ENCODE results near the gene NTSR2.

NTSR2 gene

GRCh38 chr2:11657195-11657594 is 12.8 kb downstream of the NTSR2 start:
- DNase-seq, result no peak

DNA sequence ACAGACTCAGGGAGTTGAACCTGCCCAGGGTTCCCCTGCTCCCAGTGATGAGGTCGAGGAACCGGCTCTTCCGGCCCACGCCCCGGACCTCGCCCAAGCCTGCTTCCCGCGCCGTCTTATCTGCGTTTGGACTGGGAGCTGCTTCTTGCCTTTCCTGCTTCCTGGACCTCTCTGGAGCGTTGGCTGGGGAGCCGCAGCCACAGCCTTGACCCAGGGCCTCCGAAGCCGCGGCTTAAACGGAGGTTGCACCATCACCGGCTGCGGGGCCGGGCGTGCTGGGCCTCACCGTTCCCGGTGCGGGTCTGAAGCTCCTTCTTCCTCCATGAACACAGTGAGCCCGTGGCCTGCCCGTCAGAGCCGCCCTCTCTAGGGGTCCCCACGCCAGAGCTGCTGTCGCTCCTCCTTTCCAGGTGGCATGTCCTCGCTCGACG is 13.3 kb downstream of the NTSR2 start:
- no peak for DNase-seq

DNA sequence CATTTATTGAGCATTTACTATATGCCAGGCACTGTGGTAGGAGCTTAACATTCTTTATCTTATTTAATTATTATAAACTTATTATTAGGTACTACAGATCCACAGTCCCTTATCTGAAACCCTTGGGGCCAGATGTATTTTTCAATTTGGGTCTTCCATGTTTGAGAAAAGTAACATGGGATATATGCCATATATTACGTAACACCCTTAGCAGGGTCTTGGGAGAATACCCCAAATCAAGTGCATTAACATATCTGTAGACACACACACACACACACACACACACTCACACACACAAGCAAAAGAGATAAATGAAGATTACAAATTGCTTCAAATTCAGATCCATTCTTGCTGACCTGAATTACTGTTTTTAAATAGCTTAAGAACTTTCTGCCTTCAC is 13.7 kb downstream of the NTSR2 start:
- DNase-seq, result no peak

DNA sequence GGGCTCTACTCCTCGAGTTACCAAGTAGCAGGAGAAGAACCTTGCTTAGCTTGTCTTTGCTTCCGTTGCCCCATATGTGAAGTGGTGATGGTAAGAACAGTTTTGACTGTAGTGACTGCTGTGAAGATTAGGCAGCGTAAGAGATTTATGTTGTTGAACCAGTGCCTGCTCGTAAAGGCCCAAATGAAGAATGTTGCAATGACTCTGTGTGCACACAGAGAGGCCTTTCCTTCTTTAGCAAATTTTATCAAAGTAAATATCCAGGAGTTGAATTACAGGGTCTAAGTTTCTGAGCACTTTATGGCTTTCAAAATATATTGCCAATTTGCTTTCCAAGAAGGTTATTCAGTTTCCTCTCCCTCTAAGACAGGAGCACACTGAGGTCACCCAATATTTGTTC is 14.5 kb downstream of the NTSR2 start:
- DNase-seq, result no peak

GRCh38 chr2:11652553-11652952 is 17.4 kb downstream of the NTSR2 start:
- no peak for DNase-seq

GRCh38 chr2:11651856-11652548 is 18.0 kb downstream of the NTSR2 start:
- no peak for DNase-seq

DNA sequence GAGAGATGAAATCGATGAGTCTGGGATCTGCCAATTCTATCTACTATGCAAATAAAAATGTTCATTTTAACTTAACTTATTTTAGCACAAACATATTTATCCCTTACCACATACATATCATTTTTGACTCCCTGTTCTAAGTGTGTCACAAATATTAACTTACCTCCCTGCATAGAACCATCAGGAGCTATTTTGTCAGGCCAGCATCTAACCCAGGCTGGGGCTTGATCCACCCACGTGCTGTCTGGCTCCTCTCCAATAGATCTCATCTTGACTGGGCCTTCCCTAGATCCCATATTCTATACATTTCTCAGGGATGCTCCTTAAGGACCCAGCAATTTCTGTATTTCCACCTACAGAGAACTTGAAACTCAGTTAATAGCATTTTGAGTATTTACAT is 20.9 kb downstream of the NTSR2 start:
- no peak for DNase-seq

- DNase-seq, result no peak
Measured at GRCh38 chr2:11647834-11648600, 22.0 kb downstream of the NTSR2 start.

- no peak for DNase-seq
Measured at GRCh38 chr2:11646530-11646929, 23.5 kb downstream of the NTSR2 start.

DNA sequence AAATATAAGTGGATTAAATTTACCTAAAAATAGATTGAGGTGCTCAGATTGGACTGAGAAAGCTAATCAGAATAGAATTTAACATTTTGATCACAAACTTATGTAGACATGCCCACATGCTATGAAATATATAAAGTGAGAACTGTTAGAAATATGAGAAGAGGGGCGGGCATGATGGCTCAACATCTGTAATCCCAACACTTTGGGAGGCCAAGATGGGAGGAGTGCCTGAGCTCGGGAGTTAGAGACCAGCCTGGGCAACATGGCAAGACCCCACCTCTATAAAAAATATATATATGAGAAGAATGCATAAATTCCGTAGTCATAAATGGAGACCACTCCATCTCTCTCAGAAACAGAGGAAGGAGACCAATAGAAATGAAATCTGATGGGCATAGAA is 25.7 kb downstream of the NTSR2 start:
- no peak for DNase-seq

GRCh38 chr2:11642972-11643371 is 27.0 kb downstream of the NTSR2 start:
- DNase-seq, result no peak

GRCh38 chr2:11640132-11640531 is 29.9 kb downstream of the NTSR2 start:
- DNase-seq, result no peak

DNA sequence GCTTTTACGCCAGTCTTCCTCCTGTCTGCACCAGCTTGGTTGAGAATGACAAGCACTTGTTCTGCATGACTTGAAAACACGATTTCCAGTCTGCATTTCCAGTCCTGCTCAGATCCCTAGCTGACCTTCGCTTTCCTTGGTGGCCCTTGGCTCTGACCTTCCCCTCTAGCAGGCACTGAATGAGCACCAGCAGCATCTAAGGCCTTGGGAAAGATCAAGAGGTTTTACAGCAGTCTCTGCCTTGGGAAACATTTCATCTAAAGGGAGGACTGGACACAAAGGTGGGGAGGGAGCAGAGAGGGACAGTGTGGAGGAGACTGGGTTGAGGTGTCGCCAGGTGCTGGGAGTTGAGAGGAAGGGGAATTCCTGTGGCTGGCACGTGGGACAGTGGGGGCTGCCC is 30.5 kb downstream of the NTSR2 start:
- no peak for DNase-seq

DNA sequence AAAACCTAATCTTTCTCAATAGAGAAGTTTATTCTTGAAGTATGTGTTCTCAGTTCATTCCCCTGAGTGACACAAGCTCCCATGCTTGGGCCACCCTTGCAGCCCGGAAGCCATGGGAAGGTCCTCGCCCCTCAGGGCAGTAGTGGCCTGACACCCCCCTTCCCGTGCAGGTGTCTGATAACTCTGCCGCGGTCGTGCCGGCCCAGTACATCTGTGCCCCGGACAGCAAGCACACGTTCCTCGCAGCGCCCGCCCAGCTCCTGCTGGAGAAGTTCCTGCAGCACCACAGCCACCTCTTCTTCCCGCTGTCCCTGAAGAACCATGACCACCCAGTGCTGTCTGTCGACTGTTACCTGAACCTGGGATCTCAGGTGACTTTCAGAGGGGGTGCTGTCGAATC is 32.4 kb downstream of the NTSR2 start:
- no peak for DNase-seq

DNA sequence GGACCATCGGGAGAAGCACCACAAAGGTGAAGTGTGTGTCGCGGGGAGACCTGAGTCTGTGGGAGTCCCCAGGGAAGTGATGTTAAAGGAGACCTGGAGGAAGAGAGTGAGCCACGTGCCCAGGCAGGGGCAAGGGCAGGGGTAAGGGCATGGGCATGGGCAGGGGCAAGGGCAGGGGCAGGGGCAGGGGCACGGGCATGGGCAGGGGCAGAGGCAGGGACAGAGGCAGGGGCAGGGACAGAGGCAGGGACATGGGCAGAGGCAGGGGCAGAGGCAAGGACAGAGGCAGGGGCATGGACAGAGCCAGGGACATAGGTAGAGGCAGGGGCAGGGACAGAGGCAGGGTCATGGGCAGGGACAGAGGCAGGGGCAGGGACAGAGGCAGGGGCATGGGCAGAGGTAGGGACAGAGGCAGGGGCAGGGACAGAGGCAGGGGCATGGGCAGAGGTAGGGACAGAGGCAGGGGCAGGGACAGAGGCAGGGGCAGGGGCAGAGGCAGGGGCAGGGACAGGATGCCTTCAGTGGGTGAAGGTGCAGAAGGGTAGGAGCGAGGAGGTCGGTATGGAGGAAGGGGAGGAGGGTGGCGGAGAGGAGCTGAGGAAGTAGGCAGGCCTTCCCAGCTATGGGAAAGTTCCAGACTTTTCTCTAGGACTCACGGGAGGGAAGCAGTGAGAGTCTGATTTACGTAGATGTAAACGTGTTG is 33.3 kb downstream of the NTSR2 start:
- DNase-seq, result no peak

DNA sequence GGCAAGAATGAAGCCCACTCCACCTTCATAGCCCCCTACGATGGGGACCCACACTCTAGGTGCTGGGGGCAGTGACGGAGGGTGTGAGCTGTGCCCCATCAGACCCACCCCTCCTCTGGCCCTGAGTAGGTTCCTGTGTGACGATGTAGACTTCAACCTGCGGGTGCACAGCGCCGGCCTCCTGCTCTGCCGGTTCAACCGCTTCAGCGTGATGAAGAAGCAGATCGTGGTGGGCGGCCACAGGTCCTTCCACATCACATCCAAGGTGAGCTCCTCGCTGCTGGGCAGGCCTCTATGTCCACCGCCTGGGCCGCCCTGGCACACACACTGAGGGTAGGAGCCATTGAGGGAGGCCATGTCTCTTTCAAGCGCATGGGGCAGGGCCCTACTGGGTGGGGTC is 34.9 kb downstream of the NTSR2 start:
- no peak for DNase-seq

DNA sequence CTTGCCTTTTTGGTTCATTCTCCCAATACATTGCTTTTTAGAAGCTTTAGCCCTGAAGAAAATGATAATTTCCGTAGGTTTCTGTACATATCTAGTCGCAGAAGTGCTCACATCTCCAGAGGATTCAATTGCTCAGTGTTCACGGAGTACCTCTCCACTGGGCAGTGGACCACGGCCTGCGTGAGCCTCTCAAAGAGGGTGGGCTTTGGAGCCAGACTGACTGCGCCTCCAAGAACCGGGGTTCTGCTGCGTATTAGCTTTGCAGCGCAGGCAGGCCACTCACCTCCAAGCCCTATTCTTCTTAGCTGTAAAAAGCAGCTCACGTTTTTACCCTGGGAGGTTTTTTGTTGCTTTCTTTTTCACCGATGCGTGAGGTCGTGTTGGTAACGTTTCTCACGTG is 35.4 kb downstream of the NTSR2 start:
- DNase-seq, result no peak

DNA sequence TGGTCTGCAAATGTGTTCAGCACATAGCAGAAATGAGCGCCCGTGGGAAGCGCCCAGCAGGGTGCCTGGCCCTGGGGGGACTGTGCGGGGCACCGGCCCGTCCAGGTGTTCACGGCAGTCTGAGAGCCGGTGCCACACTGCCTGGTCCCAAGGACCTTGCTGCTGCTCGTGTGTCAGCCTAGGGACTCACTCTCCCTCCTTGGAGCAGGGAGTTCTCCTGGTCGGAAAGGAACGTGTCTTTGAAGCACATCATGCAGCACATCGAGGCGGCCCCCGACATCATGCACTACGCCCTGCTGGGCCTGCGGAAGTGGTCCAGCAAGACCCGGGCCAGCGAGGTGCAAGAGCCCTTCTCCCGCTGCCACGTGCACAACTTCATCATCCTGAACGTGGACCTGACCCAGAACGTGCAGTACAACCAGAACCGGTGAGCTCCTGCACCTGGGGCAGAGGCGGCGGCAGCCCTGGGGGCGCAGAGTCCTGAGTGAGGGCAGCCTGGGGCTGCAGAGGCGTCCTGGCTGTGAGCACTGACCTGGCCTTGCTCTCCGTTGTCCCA is 36.0 kb downstream of the NTSR2 start:
- no peak for DNase-seq

- no peak for DNase-seq
Measured at GRCh38 chr2:11631462-11631861, 38.5 kb downstream of the NTSR2 start.

GRCh38 chr2:11630855-11631254 is 39.1 kb downstream of the NTSR2 start:
- DNase-seq, result no peak

- no peak for DNase-seq
Measured at GRCh38 chr2:11629851-11630250, 40.1 kb downstream of the NTSR2 start.

DNA sequence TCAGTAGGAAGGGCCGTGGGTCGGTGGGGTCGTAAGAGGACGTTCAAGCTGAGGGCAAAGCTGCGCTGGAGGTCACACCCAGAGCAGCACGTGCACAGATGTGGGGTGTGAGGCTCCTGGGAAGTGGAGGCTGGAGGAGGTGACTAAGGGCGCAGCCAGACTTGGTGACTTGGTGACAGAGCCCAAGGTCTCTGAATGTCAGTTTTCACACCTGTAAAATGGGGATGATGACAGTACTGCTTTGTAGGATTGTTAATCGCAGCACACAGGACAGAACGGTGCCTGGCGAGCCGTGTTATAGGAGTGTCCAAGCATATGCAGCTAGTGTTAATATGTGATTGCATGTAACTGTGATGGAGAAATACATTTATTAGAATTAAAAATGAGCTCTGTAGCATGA is 40.8 kb downstream of the NTSR2 start:
- no peak for DNase-seq

DNA sequence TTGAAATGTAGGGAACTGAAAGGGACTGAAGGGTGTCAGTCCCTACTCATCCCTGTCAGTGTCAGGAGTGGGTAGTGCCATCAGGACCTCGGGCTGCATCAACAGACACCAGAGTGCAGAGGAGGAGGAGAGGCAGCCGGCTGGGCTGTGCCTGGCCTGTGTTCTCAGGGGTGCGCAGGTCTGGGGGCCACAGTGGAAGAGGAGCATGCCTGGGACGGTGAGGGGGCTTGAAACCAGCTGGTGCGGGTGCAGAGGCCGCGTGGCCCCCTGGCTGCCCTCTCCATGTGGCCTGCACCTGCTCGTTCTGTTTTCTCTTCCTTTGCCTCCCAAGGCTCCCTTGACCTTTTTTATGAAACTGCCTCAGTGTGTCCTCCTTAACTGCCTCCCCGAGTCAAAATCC is 41.3 kb downstream of the NTSR2 start:
- no peak for DNase-seq

DNA sequence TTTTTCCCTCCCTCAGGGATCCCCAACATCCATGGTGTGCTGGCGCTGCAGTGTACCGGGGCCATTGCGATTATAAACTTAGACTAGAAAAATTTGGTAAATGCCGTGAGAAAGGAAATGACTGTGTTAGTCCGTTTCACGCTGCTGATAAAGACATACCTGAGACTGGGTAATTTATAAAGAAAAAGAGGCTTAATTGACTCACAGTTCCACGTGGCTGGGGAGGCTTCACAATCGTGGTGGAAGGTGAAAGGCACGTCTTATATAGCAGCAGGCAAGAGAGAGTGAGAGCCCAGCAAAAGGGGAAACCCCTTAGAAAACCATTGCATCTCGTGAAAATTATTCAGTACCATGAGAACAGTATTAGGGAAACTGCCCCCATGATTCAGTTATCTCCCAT is 44.3 kb downstream of the NTSR2 start:
- DNase-seq, result no peak

Measured in stimulated activated CD4-positive, alpha-beta T cell treated with anti-CD3 and anti-CD28 coated beads, Interleukin-12 subunit alpha, Interleukin-12 subunit beta, amount 100 ng/mL, for 4 hours (primary cell).